ENCODE data around the gene AXDND1.
A peak's percentile ranks its signal among the peaks of the same experiment; 100 is the strongest.

Gene AXDND1

DNA sequence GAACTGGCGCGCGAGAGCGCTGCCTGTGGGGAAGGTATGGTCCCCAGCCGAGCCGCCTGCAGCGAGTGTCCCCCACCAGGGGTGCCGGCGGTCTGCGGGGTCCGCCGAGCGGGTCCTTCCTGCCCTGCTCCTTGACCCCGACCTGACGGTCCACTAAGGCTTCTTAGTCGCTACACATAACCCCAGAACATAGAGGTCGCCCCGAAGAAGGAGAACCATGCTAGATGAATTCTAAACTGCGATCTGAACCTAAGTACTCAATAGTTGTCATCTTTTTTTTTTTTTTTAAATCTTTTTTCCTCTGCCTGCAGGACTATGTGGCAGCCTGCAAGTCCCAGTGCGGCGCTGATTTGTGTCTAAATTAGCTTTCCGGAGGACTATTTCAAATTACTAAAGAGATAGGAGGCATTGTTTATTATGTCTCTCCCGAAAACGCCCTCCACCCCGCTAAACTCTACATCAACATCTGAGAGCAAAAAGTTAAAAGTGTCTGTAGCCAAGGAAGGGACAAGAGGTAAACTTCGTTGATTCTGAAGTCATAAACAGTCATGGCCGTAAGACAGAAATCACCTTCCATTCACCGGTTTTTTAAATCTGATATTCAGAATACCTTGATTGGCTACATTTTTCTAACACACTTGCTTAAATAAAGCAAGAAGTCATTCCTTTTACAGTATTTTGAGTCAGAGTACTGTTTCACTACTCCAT lies 476 bp downstream of the AXDND1 start:
- no peak for DNase-seq (ENCODE audit: low read depth in 1 of 2, low spot score in 1 of 2)
- peak overlapping the region; percentile 45 for H3K4me3 ChIP-seq (replicated peaks; ENCODE audit: insufficient read depth, low read length)
- H3K27me3 ChIP-seq (ENCODE audit: insufficient read depth, poor library complexity, severe bottlenecking): no peaks in the 10 kb centered on the region
- peak overlapping the region; percentile 98 for H3K27ac ChIP-seq (replicated peaks)
- TF ChIP-seq, protein P1, sequence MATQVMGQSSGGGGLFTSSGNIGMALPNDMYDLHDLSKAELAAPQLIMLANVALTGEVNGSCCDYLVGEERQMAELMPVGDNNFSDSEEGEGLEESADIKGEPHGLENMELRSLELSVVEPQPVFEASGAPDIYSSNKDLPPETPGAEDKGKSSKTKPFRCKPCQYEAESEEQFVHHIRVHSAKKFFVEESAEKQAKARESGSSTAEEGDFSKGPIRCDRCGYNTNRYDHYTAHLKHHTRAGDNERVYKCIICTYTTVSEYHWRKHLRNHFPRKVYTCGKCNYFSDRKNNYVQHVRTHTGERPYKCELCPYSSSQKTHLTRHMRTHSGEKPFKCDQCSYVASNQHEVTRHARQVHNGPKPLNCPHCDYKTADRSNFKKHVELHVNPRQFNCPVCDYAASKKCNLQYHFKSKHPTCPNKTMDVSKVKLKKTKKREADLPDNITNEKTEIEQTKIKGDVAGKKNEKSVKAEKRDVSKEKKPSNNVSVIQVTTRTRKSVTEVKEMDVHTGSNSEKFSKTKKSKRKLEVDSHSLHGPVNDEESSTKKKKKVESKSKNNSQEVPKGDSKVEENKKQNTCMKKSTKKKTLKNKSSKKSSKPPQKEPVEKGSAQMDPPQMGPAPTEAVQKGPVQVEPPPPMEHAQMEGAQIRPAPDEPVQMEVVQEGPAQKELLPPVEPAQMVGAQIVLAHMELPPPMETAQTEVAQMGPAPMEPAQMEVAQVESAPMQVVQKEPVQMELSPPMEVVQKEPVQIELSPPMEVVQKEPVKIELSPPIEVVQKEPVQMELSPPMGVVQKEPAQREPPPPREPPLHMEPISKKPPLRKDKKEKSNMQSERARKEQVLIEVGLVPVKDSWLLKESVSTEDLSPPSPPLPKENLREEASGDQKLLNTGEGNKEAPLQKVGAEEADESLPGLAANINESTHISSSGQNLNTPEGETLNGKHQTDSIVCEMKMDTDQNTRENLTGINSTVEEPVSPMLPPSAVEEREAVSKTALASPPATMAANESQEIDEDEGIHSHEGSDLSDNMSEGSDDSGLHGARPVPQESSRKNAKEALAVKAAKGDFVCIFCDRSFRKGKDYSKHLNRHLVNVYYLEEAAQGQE (IDR thresholded peaks at IDR 0.05; ENCODE audit: insufficient replicate concordance, low read depth): no peak
- TF ChIP-seq POLR2AphosphoS5 (IDR thresholded peaks at IDR 0.05; ENCODE audit: low read depth): no peak
- TF ChIP-seq GABPA (IDR thresholded peaks at IDR 0.05; ENCODE audit: low read depth): no peak
- TF ChIP-seq, protein P2, sequence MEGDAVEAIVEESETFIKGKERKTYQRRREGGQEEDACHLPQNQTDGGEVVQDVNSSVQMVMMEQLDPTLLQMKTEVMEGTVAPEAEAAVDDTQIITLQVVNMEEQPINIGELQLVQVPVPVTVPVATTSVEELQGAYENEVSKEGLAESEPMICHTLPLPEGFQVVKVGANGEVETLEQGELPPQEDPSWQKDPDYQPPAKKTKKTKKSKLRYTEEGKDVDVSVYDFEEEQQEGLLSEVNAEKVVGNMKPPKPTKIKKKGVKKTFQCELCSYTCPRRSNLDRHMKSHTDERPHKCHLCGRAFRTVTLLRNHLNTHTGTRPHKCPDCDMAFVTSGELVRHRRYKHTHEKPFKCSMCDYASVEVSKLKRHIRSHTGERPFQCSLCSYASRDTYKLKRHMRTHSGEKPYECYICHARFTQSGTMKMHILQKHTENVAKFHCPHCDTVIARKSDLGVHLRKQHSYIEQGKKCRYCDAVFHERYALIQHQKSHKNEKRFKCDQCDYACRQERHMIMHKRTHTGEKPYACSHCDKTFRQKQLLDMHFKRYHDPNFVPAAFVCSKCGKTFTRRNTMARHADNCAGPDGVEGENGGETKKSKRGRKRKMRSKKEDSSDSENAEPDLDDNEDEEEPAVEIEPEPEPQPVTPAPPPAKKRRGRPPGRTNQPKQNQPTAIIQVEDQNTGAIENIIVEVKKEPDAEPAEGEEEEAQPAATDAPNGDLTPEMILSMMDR (IDR thresholded peaks at IDR 0.05; ENCODE audit: insufficient read depth, low read length): no peak
- TF ChIP-seq SPI1 (IDR thresholded peaks at IDR 0.05; ENCODE audit: borderline replicate concordance, low read depth): no peak

DNA sequence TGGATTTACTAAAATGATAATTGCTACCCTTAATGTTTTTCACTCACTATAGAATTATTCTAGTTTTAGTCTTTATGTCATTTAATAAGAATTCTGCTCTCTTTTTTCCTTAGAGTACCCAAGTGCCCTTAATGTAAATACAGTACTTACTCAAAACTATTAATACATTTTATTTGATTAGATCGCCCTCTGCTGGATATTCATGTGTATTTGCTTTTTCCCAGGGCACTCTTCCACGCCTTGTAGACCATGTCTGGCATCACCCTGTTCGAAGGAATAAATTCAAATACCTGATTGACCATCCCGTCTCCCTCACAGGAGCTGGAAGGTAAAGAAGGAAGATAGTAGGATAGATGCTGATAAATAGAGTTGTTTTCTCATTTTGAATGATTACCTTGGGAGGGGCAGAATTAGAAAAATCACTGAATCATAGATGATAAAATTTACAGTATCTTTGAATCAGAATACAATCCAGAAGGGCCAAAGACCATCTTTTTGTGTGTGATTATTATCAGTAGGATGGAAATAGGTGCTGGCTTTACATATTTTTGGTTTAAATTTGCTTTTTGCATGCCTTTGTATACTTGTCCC lies 4.1 kb downstream of the AXDND1 start:
- TF ChIP-seq, protein P2 (IDR thresholded peaks at IDR 0.05; ENCODE audit: insufficient read depth, low read length): peak; percentile 34
- TF ChIP-seq POLR2AphosphoS5 (IDR thresholded peaks at IDR 0.05; ENCODE audit: low read depth): no peak
- DNase-seq (ENCODE audit: low read depth in 1 of 2, low spot score in 1 of 2): peak; percentile 29 to 45
- H3K4me3 ChIP-seq (replicated peaks; ENCODE audit: insufficient read depth, low read length): no peak overlapping the region
- no peaks in the 10 kb centered on the region for H3K27me3 ChIP-seq (ENCODE audit: insufficient read depth, poor library complexity, severe bottlenecking)
- no peak overlapping the region for H3K27ac ChIP-seq (replicated peaks)

DNA sequence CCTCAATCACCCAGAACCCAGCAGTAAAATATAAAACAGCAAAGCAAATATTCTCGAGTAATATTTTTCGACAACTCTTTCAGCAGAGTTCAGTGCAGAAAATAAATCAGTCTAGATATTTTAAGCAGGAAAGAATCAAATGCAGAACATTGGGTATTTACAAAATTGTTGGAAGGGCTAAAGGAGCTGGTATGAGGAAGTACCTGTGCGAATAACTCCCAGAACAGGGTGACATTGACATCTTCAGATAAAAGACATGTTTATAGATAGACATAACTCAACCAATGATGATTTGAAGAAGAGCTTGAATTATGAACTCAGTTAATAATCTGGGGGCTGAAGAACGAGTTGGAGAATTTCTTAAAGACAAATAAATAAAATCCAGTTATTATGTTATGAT lies 6.4 kb downstream of the AXDND1 start:
- TF ChIP-seq SPI1 (IDR thresholded peaks at IDR 0.05; ENCODE audit: borderline replicate concordance, low read depth): no peak
- no peak for TF ChIP-seq GABPA (IDR thresholded peaks at IDR 0.05; ENCODE audit: low read depth)
- no peak for TF ChIP-seq POLR2AphosphoS5 (IDR thresholded peaks at IDR 0.05; ENCODE audit: low read depth)
- TF ChIP-seq, protein P1 (IDR thresholded peaks at IDR 0.05; ENCODE audit: insufficient replicate concordance, low read depth): no peak
- TF ChIP-seq, protein P2 (IDR thresholded peaks at IDR 0.05; ENCODE audit: insufficient read depth, low read length): no peak
- DNase-seq (ENCODE audit: low read depth in 1 of 2, low spot score in 1 of 2): no peak
- Histone ChIP-seq H3K27ac (replicated peaks) (no peak overlapping the region), H3K27me3 (ENCODE audit: insufficient read depth, poor library complexity, severe bottlenecking) (no peaks in the 10 kb centered on the region), H3K4me3 (replicated peaks; ENCODE audit: insufficient read depth, low read length) (no peak overlapping the region)

Measured in HL-60 (cell line).